H9 (cell line): ENCODE data around the gene CLIC3. TPM values are rescaled to one million over a fixed set of nuclear protein-coding genes. Genes with fewer than 3 reads are reported as not detected.

Experiments
- DNase-seq: peaks from one replicate; pipeline ENCODE4 v3.0.0-alpha.2; 2017
- H2AFZ ChIP-seq: one replicate; pipeline ENCODE4 v1.6.1; 2013; ENCODE audit warnings: mild to moderate bottlenecking, low read length, control low read depth, moderate library complexity
- H2AK5ac ChIP-seq: 2 replicates; pipeline ENCODE4 v1.6.1; 2013; ENCODE audit warnings: low read length, control low read depth, mixed read lengths; ENCODE audit not compliant: insufficient read length
- H2BK120ac ChIP-seq: one replicate; pipeline ENCODE4 v1.6.1; 2013; ENCODE audit warnings: low read depth, mild to moderate bottlenecking, low read length, control low read depth, inconsistent platforms; ENCODE audit not compliant: poor library complexity, severe bottlenecking
- H2BK12ac ChIP-seq: 2 replicates; pipeline ENCODE4 v1.6.1; 2013; ENCODE audit warnings: low read length, control low read depth, mixed read lengths, low read depth; ENCODE audit not compliant: insufficient read length
- H2BK15ac ChIP-seq: 2 replicates; pipeline ENCODE4 v1.6.1; 2013; ENCODE audit warnings: low read depth, low read length, control low read depth
- H2BK20ac ChIP-seq: one replicate; pipeline ENCODE4 v1.6.1; 2013; ENCODE audit warnings: low read depth, mild to moderate bottlenecking, low read length, control low read depth, inconsistent platforms; ENCODE audit not compliant: poor library complexity, severe bottlenecking
- H2BK5ac ChIP-seq: 2 replicates; pipeline ENCODE4 v1.6.1; 2013; ENCODE audit warnings: low read length, control low read depth, mixed read lengths; ENCODE audit not compliant: insufficient read length
- H3K14ac ChIP-seq: 2 replicates; pipeline ENCODE4 v1.6.1; 2013; ENCODE audit warnings: low read length, control low read depth; ENCODE audit not compliant: insufficient read depth
- H3K18ac ChIP-seq: 2 replicates; pipeline ENCODE4 v1.6.1; 2013; ENCODE audit warnings: low read depth, mild to moderate bottlenecking, mixed read lengths, low read length, control low read depth; ENCODE audit not compliant: insufficient read length
- H3K23ac ChIP-seq: 2 replicates; pipeline ENCODE4 v1.6.1; 2013; ENCODE audit warnings: low read length, control low read depth, mixed read lengths, low read depth; ENCODE audit not compliant: insufficient read length
- H3K23me2 ChIP-seq: 2 replicates; pipeline ENCODE4 v1.6.1; 2013; ENCODE audit warnings: low read depth, mild to moderate bottlenecking, mixed read lengths, low read length, control low read depth; ENCODE audit not compliant: insufficient read length, poor library complexity, severe bottlenecking
- H3K27ac ChIP-seq: 2 replicates; pipeline ENCODE4 v1.5.1; 2013; ENCODE audit warnings: low read length, control low read depth, mixed read lengths, low read depth; ENCODE audit not compliant: insufficient read length
- H3K27me3 ChIP-seq: 2 replicates; pipeline ENCODE4 v1.6.1; 2013; ENCODE audit warnings: low read length, control low read depth, inconsistent platforms; ENCODE audit not compliant: insufficient read depth
- H3K4ac ChIP-seq: 2 replicates; pipeline ENCODE4 v1.6.1; 2013; ENCODE audit warnings: low read depth, mild to moderate bottlenecking, control low read depth, inconsistent platforms, low read length, moderate library complexity
- H3K4me1 ChIP-seq: 2 replicates; pipeline ENCODE4 v1.6.1; 2013; ENCODE audit warnings: low read length, control low read depth, inconsistent platforms; ENCODE audit not compliant: insufficient read depth
- H3K4me2 ChIP-seq: 2 replicates; pipeline ENCODE4 v1.6.1; 2013; ENCODE audit warnings: low read length, control low read depth, mixed read lengths; ENCODE audit not compliant: insufficient read length, insufficient read depth
- H3K56ac ChIP-seq: 2 replicates; pipeline ENCODE4 v1.6.1; 2013; ENCODE audit warnings: low read depth, mild to moderate bottlenecking, mixed read lengths, low read length, control low read depth; ENCODE audit not compliant: insufficient read length
- H3K79me1 ChIP-seq: 2 replicates; pipeline ENCODE4 v1.6.1; 2013; ENCODE audit warnings: low read depth, mild to moderate bottlenecking, moderate library complexity, low read length, control low read depth, inconsistent platforms; ENCODE audit not compliant: insufficient read depth, poor library complexity, severe bottlenecking
- H3K79me2 ChIP-seq: 2 replicates; pipeline ENCODE4 v1.6.1; 2013; ENCODE audit warnings: low read length, control low read depth, inconsistent platforms; ENCODE audit not compliant: insufficient read depth
- H3K9ac ChIP-seq: 2 replicates; pipeline ENCODE4 v1.6.1; 2013; ENCODE audit warnings: low read length, control low read depth, mixed read lengths; ENCODE audit not compliant: insufficient read length; ENCODE audit errors: extremely low read depth
- H3K9me3 ChIP-seq: one replicate; pipeline ENCODE4 v1.6.1; 2013; ENCODE audit warnings: low read depth, low read length, inconsistent platforms; ENCODE audit not compliant: control insufficient read depth
- H3T11ph ChIP-seq: one replicate; pipeline ENCODE4 v1.6.1; 2013; ENCODE audit warnings: mild to moderate bottlenecking, low read length, control low read depth, inconsistent platforms
- H4K20me1 ChIP-seq: one replicate; pipeline ENCODE4 v1.6.1; 2013; ENCODE audit not compliant: control insufficient read depth, insufficient read length, insufficient read depth
- H4K5ac ChIP-seq: 2 replicates; pipeline ENCODE4 v1.6.1; 2013; ENCODE audit warnings: low read depth, mild to moderate bottlenecking, mixed read lengths, low read length, control low read depth; ENCODE audit not compliant: insufficient read length
- H4K8ac ChIP-seq: replicated peaks from 2 replicates; pipeline ENCODE4 v1.6.1; 2013; ENCODE audit warnings: low read length, control low read depth, mixed read lengths, low read depth; ENCODE audit not compliant: insufficient read length
- H4K91ac ChIP-seq: 2 replicates; pipeline ENCODE4 v1.6.1; 2013; ENCODE audit warnings: low read depth, mild to moderate bottlenecking, moderate library complexity, mixed read lengths, low read length, control low read depth; ENCODE audit not compliant: insufficient read length
- H3K27ac Mint-ChIP-seq, 3 experiments: 2 replicates in 2 of 3; 3 replicates in 1 of 3; pipeline ENCODE4 v1.8.0; 2020 to 2021; ENCODE audit warnings: mixed read lengths in 3 of 3, mild to moderate bottlenecking in 1 of 3, moderate library complexity in 1 of 3
- H3K27me3 Mint-ChIP-seq: 2 replicates; pipeline ENCODE4 v1.8.0; 2021; ENCODE audit warnings: low read depth, mild to moderate bottlenecking, moderate library complexity, mixed read lengths
- H3K36me3 Mint-ChIP-seq, 3 experiments: 2 replicates in 2 of 3; 3 replicates in 1 of 3; pipeline ENCODE4 v1.8.0; 2020 to 2021; ENCODE audit warnings: low read depth in 3 of 3, mixed read lengths in 3 of 3; ENCODE audit not compliant: insufficient read depth in 1 of 3
- H3K4me1 Mint-ChIP-seq, 2 experiments: 2 replicates each; pipeline ENCODE4 v1.8.0; 2020; ENCODE audit warnings: mixed read lengths in 2 of 2
- H3K4me3 Mint-ChIP-seq, 2 experiments: 2 replicates in 1 of 2; 3 replicates in 1 of 2; pipeline ENCODE4 v1.8.0; 2020 to 2021; ENCODE audit warnings: mild to moderate bottlenecking in 2 of 2, mixed read lengths in 2 of 2, moderate library complexity in 1 of 2
- H3K9me3 Mint-ChIP-seq, 2 experiments: 2 replicates in 1 of 2; 3 replicates in 1 of 2; pipeline ENCODE4 v1.8.0; 2020; ENCODE audit warnings: mild to moderate bottlenecking in 2 of 2, mixed read lengths in 2 of 2, moderate library complexity in 1 of 2
- WGBS: extraction: QIAGEN DNeasy Blood & Tissue Kit; methylation state at CpG from one replicate; pipeline ENCODE4 v1.1.7; 2013; ENCODE audit warnings: missing lambda C conversion rate, low lambda C conversion rate, mixed read lengths; ENCODE audit not compliant: insufficient read length; ENCODE audit errors: extremely low coverage; 5-methylcytosine and 5-hydroxymethylcytosine counted together
- total RNA-seq: library from RNA; stranded (reverse); gene quantifications from 2 replicates; pipeline ENCODE4 v1.2.1, GENCODE V29; 2021
- TF ChIP-seq, protein P1 (sequence below): fragments of 200-600 bp; sonication (generic); conservative IDR thresholded peaks from 3 replicates; pipeline ENCODE4 v1.8.0; 2021; ENCODE audit warnings: antibody characterized with exemption, mild to moderate bottlenecking

CLIC3 gene
- total RNA-seq, 1 experiment from 2014 or later: 0.31 TPM

GRCh38 chr9:136979769-136980587 lies 16.4 kb downstream of the CLIC3 start:
- Histone ChIP-seq H3K4me1 (no peaks in the 10 kb centered on the region; the same call in 1 of the 2 replicates), H2BK20ac (no peak overlapping the region), H4K8ac (no peak overlapping the region), H3K23me2 (peaks cover 9% of the 10 kb centered on the region), H3K79me2 (no peaks in the 10 kb centered on the region), H3K9me3 (no peaks in the 10 kb centered on the region), H2AFZ (no peak overlapping the region), H3K4me2 (no peak overlapping the region), H3K56ac (no peak overlapping the region), H2AK5ac (no peak overlapping the region), H3K23ac (no peak overlapping the region), H4K20me1 (no peaks in the 10 kb centered on the region), H3K27ac (no peak overlapping the region), H2BK12ac (no peak overlapping the region), H3K14ac (peak overlapping the region; percentile 5; the same call in 1 of the 2 replicates), H3T11ph (no peak overlapping the region), H3K79me1 (no peaks in the 10 kb centered on the region), H2BK5ac (no peak overlapping the region), H3K4ac (no peak overlapping the region), H3K18ac (no peak overlapping the region), H4K91ac (no peak overlapping the region), H3K27me3 (no peaks in the 10 kb centered on the region), H3K9ac (no peak overlapping the region), H2BK15ac (no peak overlapping the region), H2BK120ac (no peak overlapping the region), H4K5ac (no peak overlapping the region)
- H3K9me3 Mint-ChIP-seq: no peaks in the 10 kb centered on the region
- H3K36me3 Mint-ChIP-seq: peaks cover 0 to 3% (median 0%) of the 10 kb centered on the region in 3 experiments; a peak in 1 of 7 replicates
- no peak overlapping the region for H3K27ac Mint-ChIP-seq
- no peak overlapping the region for H3K4me3 Mint-ChIP-seq
- TF ChIP-seq, protein P1, sequence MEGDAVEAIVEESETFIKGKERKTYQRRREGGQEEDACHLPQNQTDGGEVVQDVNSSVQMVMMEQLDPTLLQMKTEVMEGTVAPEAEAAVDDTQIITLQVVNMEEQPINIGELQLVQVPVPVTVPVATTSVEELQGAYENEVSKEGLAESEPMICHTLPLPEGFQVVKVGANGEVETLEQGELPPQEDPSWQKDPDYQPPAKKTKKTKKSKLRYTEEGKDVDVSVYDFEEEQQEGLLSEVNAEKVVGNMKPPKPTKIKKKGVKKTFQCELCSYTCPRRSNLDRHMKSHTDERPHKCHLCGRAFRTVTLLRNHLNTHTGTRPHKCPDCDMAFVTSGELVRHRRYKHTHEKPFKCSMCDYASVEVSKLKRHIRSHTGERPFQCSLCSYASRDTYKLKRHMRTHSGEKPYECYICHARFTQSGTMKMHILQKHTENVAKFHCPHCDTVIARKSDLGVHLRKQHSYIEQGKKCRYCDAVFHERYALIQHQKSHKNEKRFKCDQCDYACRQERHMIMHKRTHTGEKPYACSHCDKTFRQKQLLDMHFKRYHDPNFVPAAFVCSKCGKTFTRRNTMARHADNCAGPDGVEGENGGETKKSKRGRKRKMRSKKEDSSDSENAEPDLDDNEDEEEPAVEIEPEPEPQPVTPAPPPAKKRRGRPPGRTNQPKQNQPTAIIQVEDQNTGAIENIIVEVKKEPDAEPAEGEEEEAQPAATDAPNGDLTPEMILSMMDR: no peak
- no CpG with 5 or more reads among the region's 26 CpGs for WGBS
- H3K4me1 Mint-ChIP-seq: peaks cover 2 to 16% of the 10 kb centered on the region in 2 experiments
- peaks cover 7% of the 10 kb centered on the region for H3K27me3 Mint-ChIP-seq
- no peak for DNase-seq
